Osteoblast (primary cell): ENCODE data around the gene TNFRSF12A. TPM values are rescaled to one million over a fixed set of nuclear protein-coding genes. Genes with fewer than 3 reads are reported as not detected.

Source experiments
- DNase-seq: peaks from one replicate; pipeline ENCODE4 v3.0.0; 2011; ENCODE audit warnings: low spot score, mixed read lengths; ENCODE audit not compliant: insufficient read length; ENCODE audit errors: missing footprints
- H2AFZ ChIP-seq: 2 replicates; pipeline ENCODE4 v1.6.0; 2011; ENCODE audit warnings: mild to moderate bottlenecking, low read length
- H3K27ac ChIP-seq: 2 replicates; pipeline ENCODE4 v1.5.1; 2011; ENCODE audit warnings: mild to moderate bottlenecking, low read depth, low read length, moderate library complexity
- H3K27me3 ChIP-seq: 2 replicates; pipeline ENCODE4 v1.6.0; 2012; ENCODE audit warnings: mild to moderate bottlenecking, control low read depth, inconsistent platforms, low read length, moderate library complexity; ENCODE audit not compliant: insufficient read depth
- H3K36me3 ChIP-seq: 2 replicates; pipeline ENCODE4 v1.5.1; 2011; ENCODE audit warnings: mild to moderate bottlenecking, low read length, control low read depth, moderate library complexity; ENCODE audit not compliant: insufficient read depth
- H3K4me1 ChIP-seq: 2 replicates; pipeline ENCODE4 v1.5.1; 2011; ENCODE audit warnings: mild to moderate bottlenecking, low read length, control low read depth, moderate library complexity; ENCODE audit not compliant: insufficient read depth
- H3K4me2 ChIP-seq: 2 replicates; pipeline ENCODE4 v1.6.0; 2011; ENCODE audit warnings: mild to moderate bottlenecking, low read length; ENCODE audit not compliant: insufficient read depth
- H3K4me3 ChIP-seq: fragments of 200-600 bp; sonication (generic); 3 replicates; pipeline ENCODE4 v1.5.1; 2012; ENCODE audit warnings: mild to moderate bottlenecking, low read length, inconsistent platforms; ENCODE audit not compliant: insufficient read depth
- H3K79me2 ChIP-seq: 2 replicates; pipeline ENCODE4 v1.6.0; 2012; ENCODE audit warnings: mild to moderate bottlenecking, low read length, control low read depth, inconsistent platforms; ENCODE audit not compliant: insufficient read depth
- H3K9me3 ChIP-seq: 2 replicates; pipeline ENCODE4 v1.5.1; 2011; ENCODE audit warnings: low read depth, low read length, control low read depth
- H4K20me1 ChIP-seq: 2 replicates; pipeline ENCODE4 v1.6.0; 2012; ENCODE audit warnings: mild to moderate bottlenecking, low read length, control low read depth; ENCODE audit not compliant: insufficient read depth
- CTCF ChIP-seq: IDR thresholded peaks from 2 replicates; pipeline ENCODE4 v1.5.1; 2011; ENCODE audit warnings: mild to moderate bottlenecking, low read depth, low read length, moderate library complexity; ENCODE audit errors: extremely low read depth
- total RNA-seq: library from RNA; depleted of rRNA; stranded (reverse); fragments of >200 nt; gene quantifications from 2 replicates; pipeline ENCODE4 v1.2.3, GENCODE V29; 2012

TNFRSF12A gene
- total RNA-seq, 1 donor, result 143 TPM

DNA sequence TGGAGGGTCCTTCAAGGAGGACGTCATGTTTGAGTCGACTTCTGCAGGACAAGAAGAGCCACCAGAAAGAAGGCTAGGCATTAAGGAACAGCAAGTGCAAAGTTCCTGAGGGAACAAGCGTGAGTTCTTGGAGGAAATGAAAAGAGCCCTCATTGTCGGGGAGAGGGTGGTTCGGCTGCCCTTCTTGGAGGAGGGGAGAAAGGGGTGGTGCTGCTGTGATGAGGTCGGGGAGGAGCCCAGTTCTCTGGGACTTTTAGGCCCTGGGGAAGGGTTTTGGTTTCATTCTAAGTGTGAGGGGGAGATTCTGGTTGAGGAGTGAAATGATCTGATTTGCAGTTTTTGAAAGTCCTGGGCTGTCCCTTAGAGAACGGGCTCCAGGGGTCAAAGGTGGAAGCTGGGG lies 12.5 kb downstream of the TNFRSF12A start:
- no peaks in the 10 kb centered on the region for H3K79me2 ChIP-seq
- H3K9me3 ChIP-seq, result no peaks in the 10 kb centered on the region
- no peaks in the 10 kb centered on the region for H3K4me1 ChIP-seq
- H3K4me3 ChIP-seq, result no peak overlapping the region
- H3K4me2 ChIP-seq, result no peak overlapping the region
- no peak for DNase-seq
- no peak overlapping the region for H3K27ac ChIP-seq
- H3K36me3 ChIP-seq, result no peaks in the 10 kb centered on the region
- peaks cover 68% of the 10 kb centered on the region for H3K27me3 ChIP-seq
- no peak for TF ChIP-seq CTCF
- no peak overlapping the region for H2AFZ ChIP-seq
- H4K20me1 ChIP-seq, result peaks cover 10% of the 10 kb centered on the region

DNA sequence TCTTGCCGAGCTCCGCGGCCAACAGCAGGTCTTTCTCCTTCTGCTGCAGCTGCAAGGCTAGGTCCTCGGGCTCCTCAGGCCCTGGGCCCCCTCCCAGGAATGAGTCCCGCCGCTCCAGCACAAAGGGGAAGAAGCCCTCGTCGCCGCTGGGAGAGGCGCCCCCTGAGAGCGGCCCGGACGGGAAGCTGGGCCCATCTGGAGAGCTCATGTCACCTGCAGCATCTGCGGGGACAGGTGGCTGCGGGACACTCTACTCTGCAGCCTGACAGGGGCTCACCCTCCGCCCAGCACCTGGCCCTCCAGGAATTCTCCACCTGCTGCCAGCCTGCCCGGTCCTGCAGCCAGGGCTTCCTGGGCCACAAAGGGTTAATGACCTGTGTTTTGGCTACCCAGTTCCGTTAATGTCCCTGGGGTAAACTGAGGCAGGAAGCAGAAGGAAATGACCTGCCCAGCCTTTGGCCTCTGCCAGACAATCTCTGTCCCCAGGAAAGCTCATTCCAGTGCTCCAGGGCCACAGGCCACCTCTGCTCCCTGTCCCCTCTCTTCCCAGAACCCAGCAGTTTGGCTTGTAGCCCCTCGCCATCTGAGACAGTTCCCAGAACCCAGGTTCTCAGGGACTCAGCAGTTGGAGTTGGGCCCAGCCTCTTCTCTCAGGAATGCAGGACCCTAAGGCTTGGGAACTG lies 15.3 kb downstream of the TNFRSF12A start:
- Histone ChIP-seq H3K36me3 (no peaks in the 10 kb centered on the region), H3K79me2 (no peaks in the 10 kb centered on the region), H3K27me3 (peaks cover 70% of the 10 kb centered on the region), H3K4me2 (no peak overlapping the region), H3K9me3 (no peaks in the 10 kb centered on the region), H3K4me1 (no peaks in the 10 kb centered on the region), H2AFZ (no peak overlapping the region), H3K4me3 (no peak overlapping the region), H3K27ac (no peak overlapping the region), H4K20me1 (no peaks in the 10 kb centered on the region)
- no peak for TF ChIP-seq CTCF
- no peak for DNase-seq

DNA sequence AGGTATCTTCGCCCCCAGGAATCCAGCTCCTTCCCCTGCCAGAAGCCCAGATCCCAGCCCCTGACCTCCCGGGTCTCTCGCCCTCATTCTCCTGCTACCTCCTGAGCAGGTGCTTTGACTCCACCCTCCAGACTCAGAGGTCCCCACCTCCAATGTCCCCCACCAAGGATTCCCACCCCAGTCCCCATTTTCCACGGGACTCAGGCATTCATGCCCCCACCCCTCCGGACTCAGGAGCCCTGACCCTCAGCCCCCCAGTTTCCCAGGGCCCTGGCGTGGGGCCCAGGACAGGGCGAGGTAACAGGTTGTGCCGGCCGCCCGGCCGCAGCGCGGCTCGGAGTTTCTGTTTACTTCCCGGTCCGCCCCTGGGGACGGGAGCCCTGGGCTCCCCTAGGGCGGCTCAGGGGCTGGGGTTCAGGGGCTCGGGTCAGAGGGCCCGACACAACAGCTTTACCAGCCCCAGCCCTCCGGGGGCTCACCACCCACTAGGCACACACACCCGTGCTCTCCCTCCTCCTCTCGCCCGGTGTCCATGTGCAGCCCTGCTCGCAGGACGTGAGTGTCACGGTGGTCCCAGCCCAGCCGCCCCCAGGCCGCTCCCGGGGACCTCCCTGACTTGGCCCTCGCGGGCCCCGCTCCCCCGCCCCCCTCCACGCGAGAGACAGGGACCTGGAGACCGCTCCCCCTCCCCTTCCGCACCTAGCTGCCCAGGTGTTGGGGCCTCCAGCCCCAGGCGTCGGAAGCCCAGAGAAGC lies 16.0 kb downstream of the TNFRSF12A start:
- H3K27me3 ChIP-seq, result peaks cover 71% of the 10 kb centered on the region
- no peaks in the 10 kb centered on the region for H4K20me1 ChIP-seq
- no peaks in the 10 kb centered on the region for H3K36me3 ChIP-seq
- H3K79me2 ChIP-seq, result no peaks in the 10 kb centered on the region
- no peaks in the 10 kb centered on the region for H3K9me3 ChIP-seq
- no peaks in the 10 kb centered on the region for H3K4me1 ChIP-seq
- no peak for DNase-seq
- no peak for TF ChIP-seq CTCF
- no peak overlapping the region for H3K4me2 ChIP-seq
- no peak overlapping the region for H2AFZ ChIP-seq
- no peak overlapping the region for H3K27ac ChIP-seq
- H3K4me3 ChIP-seq, result no peak overlapping the region

DNA sequence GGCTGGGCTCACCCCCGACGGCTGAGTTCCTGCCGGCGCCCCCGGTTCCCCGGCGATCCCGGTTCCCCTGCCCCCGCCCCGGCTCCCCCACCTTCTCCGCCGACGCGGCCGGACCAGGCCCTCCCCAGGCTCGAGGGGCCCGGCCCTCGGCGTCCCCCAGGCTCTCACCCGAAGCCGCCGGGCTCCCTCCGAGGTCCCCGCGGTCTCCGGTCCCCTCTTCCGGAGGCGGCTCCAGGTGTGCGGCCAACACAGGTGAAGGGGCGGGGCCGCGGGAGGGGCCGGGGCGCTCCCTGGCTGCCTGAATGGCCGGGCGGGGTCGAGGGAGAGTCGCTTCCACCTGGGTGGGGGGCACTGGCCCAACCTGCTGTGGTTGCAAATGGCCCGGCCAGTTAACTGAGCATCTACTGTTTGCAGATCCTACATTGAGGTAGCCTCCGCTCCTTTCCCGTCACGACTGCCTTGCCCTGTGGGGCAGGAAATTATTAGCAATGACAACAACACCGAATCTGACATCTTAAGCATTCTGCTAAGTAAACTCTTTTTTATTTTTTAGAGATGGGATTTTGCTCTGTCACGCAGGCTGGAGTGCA lies 16.7 kb downstream of the TNFRSF12A start, which contains the start of gene BICDL2:
TSS of gene BICDL2 (minus strand) at position 219 of the 590 bp plus-strand sequence. CDS start 1,448 bp downstream, outside the sequence.
- Histone ChIP-seq H3K9me3 (no peaks in the 10 kb centered on the region), H4K20me1 (no peaks in the 10 kb centered on the region), H2AFZ (no peak within 1 kb of the TSS), H3K4me1 (no peaks in the 10 kb centered on the region), H3K36me3 (no peaks in the 10 kb centered on the region), H3K79me2 (no peaks in the 10 kb centered on the region), H3K27ac (no peak within 1 kb of the TSS), H3K27me3 (peaks cover 71% of the 10 kb centered on the region), H3K4me2 (no peak within 1 kb of the TSS), H3K4me3 (no peak within 1 kb of the TSS)
- no peak for TF ChIP-seq CTCF
- no peak for DNase-seq
